BLaER1 (cell line): ENCODE data around the gene DCAKD.

ENCODE experiments used
- H3K27ac ChIP-seq: shearing (Covaris generic); formaldehyde crosslinking; 2 replicates; pipeline ENCODE4 v1.8.1; 2022
- H3K27me3 ChIP-seq: shearing (Covaris generic); formaldehyde crosslinking; 2 replicates; pipeline ENCODE4 v1.8.1; 2022
- H3K36me3 ChIP-seq: shearing (Covaris generic); formaldehyde crosslinking; 2 replicates; pipeline ENCODE4 v1.8.1; 2022
- H3K4me1 ChIP-seq: shearing (Covaris generic); formaldehyde crosslinking; 2 replicates; pipeline ENCODE4 v1.8.1; 2022
- H3K4me2 ChIP-seq: shearing (Covaris generic); formaldehyde crosslinking; 2 replicates; pipeline ENCODE4 v1.8.1; 2022
- H3K4me3 ChIP-seq: shearing (Covaris generic); formaldehyde crosslinking; 2 replicates; pipeline ENCODE4 v1.8.1; 2022
- H3K9ac ChIP-seq: shearing (Covaris generic); formaldehyde crosslinking; 2 replicates; pipeline ENCODE4 v1.8.1; 2022
- H3K9me3 ChIP-seq: shearing (Covaris generic); formaldehyde crosslinking; 2 replicates; pipeline ENCODE4 v1.8.1; 2022
- H4K20me1 ChIP-seq: shearing (Covaris generic); formaldehyde crosslinking; 2 replicates; pipeline ENCODE4 v1.8.1; 2022
- Cebpa-rat ChIP-seq: shearing (Covaris generic); IDR thresholded peaks from 2 replicates; pipeline ENCODE4 v1.8.1; 2022

DCAKD gene

GRCh38 chr17:45051060-45051719 lies at the start of gene DCAKD:
TSS of gene DCAKD (minus strand) at chr17:45051632. CDS start at chr17:45034885, 16,747 bp downstream.
- peaks cover 43% of the 10 kb centered on the region for H3K4me1 ChIP-seq
- H3K9ac ChIP-seq: peak within 1 kb of the TSS; percentile 92
- H3K4me2 ChIP-seq: peak within 1 kb of the TSS; percentile 91
- H3K4me3 ChIP-seq: peak within 1 kb of the TSS; percentile 79
- H3K36me3 ChIP-seq: peaks cover 16% of the 10 kb centered on the region
- H3K27ac ChIP-seq: peak within 1 kb of the TSS; percentile 91
- H3K27me3 ChIP-seq: no peaks in the 10 kb centered on the region
- peaks cover 19% of the 10 kb centered on the region; the same call in 1 of the 2 replicates for H4K20me1 ChIP-seq
- no peak for TF ChIP-seq Cebpa-rat
- H3K9me3 ChIP-seq: no peaks in the 10 kb centered on the region

GRCh38 chr17:45098869-45099616 lies 47.6 kb upstream of the DCAKD start:
- no peak for TF ChIP-seq Cebpa-rat
- Histone ChIP-seq H3K4me2 (no peak overlapping the region), H3K36me3 (peaks cover 98% of the 10 kb centered on the region), H3K4me3 (no peak overlapping the region), H4K20me1 (peaks cover 57% of the 10 kb centered on the region), H3K9me3 (no peaks in the 10 kb centered on the region), H3K4me1 (peaks cover 17% of the 10 kb centered on the region), H3K27me3 (no peaks in the 10 kb centered on the region), H3K9ac (no peak overlapping the region), H3K27ac (no peak overlapping the region)

- H3K4me2 ChIP-seq: no peak overlapping the region
- peaks cover 17% of the 10 kb centered on the region for H3K4me1 ChIP-seq
- TF ChIP-seq Cebpa-rat: no peak
- no peak overlapping the region for H3K4me3 ChIP-seq
- peaks cover 98% of the 10 kb centered on the region for H3K36me3 ChIP-seq
- no peaks in the 10 kb centered on the region for H3K27me3 ChIP-seq
- no peak overlapping the region for H3K27ac ChIP-seq
- peaks cover 64% of the 10 kb centered on the region for H4K20me1 ChIP-seq
- no peaks in the 10 kb centered on the region for H3K9me3 ChIP-seq
- H3K9ac ChIP-seq: no peak overlapping the region
These were observed 46.8 kb upstream of the DCAKD start for GRCh38 chr17:45098081-45098868.

GRCh38 chr17:45096926-45097325 lies 45.5 kb upstream of the DCAKD start:
- no peak for TF ChIP-seq Cebpa-rat
- no peak overlapping the region for H3K4me3 ChIP-seq
- H3K9me3 ChIP-seq: no peaks in the 10 kb centered on the region
- no peak overlapping the region for H3K4me2 ChIP-seq
- no peak overlapping the region for H3K9ac ChIP-seq
- H3K27ac ChIP-seq: no peak overlapping the region
- peaks cover 65% of the 10 kb centered on the region for H4K20me1 ChIP-seq
- peaks cover 12% of the 10 kb centered on the region for H3K4me1 ChIP-seq
- no peaks in the 10 kb centered on the region for H3K27me3 ChIP-seq
- H3K36me3 ChIP-seq: peaks cover 98% of the 10 kb centered on the region

- H3K4me1 ChIP-seq: peaks cover 8% of the 10 kb centered on the region
- H4K20me1 ChIP-seq: peaks cover 60% of the 10 kb centered on the region
- H3K4me2 ChIP-seq: no peak overlapping the region
- no peak overlapping the region for H3K9ac ChIP-seq
- no peak overlapping the region for H3K4me3 ChIP-seq
- H3K27ac ChIP-seq: no peak overlapping the region
- H3K9me3 ChIP-seq: no peaks in the 10 kb centered on the region
- H3K27me3 ChIP-seq: no peaks in the 10 kb centered on the region
- H3K36me3 ChIP-seq: peaks cover 98% of the 10 kb centered on the region
- TF ChIP-seq Cebpa-rat: no peak
These were observed 44.7 kb upstream of the DCAKD start for GRCh38 chr17:45096141-45096540.

- Histone ChIP-seq H3K27me3 (no peaks in the 10 kb centered on the region), H3K4me2 (no peak overlapping the region), H3K9ac (no peak overlapping the region), H3K27ac (no peak overlapping the region), H4K20me1 (peaks cover 73% of the 10 kb centered on the region), H3K36me3 (peaks cover 100% of the 10 kb centered on the region), H3K4me3 (no peak overlapping the region), H3K9me3 (no peaks in the 10 kb centered on the region), H3K4me1 (peaks cover 8% of the 10 kb centered on the region)
- TF ChIP-seq Cebpa-rat: no peak
These were observed 42.1 kb upstream of the DCAKD start for GRCh38 chr17:45093444-45094110.

- peaks cover 68% of the 10 kb centered on the region for H4K20me1 ChIP-seq
- no peak overlapping the region for H3K4me3 ChIP-seq
- no peak overlapping the region for H3K9ac ChIP-seq
- H3K4me1 ChIP-seq: peaks cover 8% of the 10 kb centered on the region
- no peak for TF ChIP-seq Cebpa-rat
- no peak overlapping the region for H3K27ac ChIP-seq
- H3K4me2 ChIP-seq: no peak overlapping the region
- H3K36me3 ChIP-seq: peaks cover 100% of the 10 kb centered on the region
- H3K27me3 ChIP-seq: no peaks in the 10 kb centered on the region
- no peaks in the 10 kb centered on the region for H3K9me3 ChIP-seq
These were observed 41.5 kb upstream of the DCAKD start for GRCh38 chr17:45092911-45093430.

GRCh38 chr17:45091778-45092425 lies 40.5 kb upstream of the DCAKD start:
- no peak overlapping the region for H3K4me2 ChIP-seq
- H3K27me3 ChIP-seq: no peaks in the 10 kb centered on the region
- H3K4me1 ChIP-seq: peaks cover 8% of the 10 kb centered on the region
- H3K36me3 ChIP-seq: peaks cover 100% of the 10 kb centered on the region
- no peaks in the 10 kb centered on the region for H3K9me3 ChIP-seq
- H3K4me3 ChIP-seq: no peak overlapping the region
- no peak overlapping the region for H3K27ac ChIP-seq
- no peak for TF ChIP-seq Cebpa-rat
- peaks cover 64% of the 10 kb centered on the region for H4K20me1 ChIP-seq
- H3K9ac ChIP-seq: no peak overlapping the region

GRCh38 chr17:45090711-45091110 lies 39.3 kb upstream of the DCAKD start:
- no peak overlapping the region for H3K9ac ChIP-seq
- no peak overlapping the region for H3K4me3 ChIP-seq

More at GRCh38 chr17:45090711-45091110, 39.3 kb upstream of the DCAKD start:
- Histone ChIP-seq H3K36me3 (peaks cover 100% of the 10 kb centered on the region), H3K27ac (no peak overlapping the region), H4K20me1 (peaks cover 53% of the 10 kb centered on the region), H3K4me1 (peaks cover 2% of the 10 kb centered on the region), H3K4me2 (no peak overlapping the region), H3K27me3 (no peaks in the 10 kb centered on the region), H3K9me3 (no peaks in the 10 kb centered on the region)
- no peak for TF ChIP-seq Cebpa-rat
